GF-D8 (cell line): ENCODE results near the gene SFSWAP.
"Not testable (repeated sequence)": the region's sequence is repeated elsewhere in the genome, so short reads cannot be mapped to it uniquely, and the experiment has no call there.

ENCODE experiments used
- DNase-seq: peaks from one replicate; lab custom pipeline; 2025; lab: John Stamatoyannopoulos, UW

The SFSWAP gene

GRCh38 chr12:131702573-131702877 is 8.4 kb upstream of the SFSWAP start:
- no peak for DNase-seq

GRCh38 chr12:131703161-131703560 is 7.7 kb upstream of the SFSWAP start:
- DNase-seq, result no peak

DNA sequence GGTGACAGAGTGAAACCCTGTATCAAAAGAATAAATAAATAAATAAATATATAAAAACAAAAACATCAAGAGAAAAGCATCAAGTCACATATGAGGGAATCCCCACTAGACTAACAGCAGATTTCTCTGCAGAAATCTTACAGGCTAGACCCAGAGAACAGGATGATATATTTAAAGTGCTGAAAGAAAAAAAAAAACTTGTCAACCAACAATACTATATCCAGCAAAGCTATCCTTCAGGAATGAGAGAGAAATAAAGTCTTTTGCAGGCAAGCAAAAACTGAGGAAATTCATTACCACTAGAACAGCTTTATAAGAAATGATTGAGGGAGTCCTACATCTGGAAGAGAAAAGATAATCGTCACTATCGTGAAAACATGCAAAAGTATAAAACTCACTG is 6.4 kb upstream of the SFSWAP start:
- DNase-seq, result no peak

DNA sequence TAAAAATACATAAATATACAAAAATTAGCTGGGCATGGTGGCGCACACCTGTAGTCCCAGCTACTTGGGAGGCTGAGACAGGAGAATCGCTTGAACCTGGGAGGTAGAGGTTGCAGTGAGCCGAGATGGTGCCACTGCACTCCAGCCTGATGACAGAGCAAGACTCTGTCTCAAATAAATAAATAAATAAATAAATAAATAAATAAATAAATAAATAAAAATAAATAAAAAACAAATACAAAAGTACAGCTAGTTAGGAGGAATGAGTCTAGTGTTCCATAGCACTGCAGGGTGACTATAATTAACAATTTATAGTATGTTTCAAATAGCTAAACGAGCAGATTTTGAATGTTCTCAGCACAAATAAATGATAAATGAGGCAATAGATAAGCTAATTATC is 4.2 kb upstream of the SFSWAP start:
- DNase-seq, result not testable (repeated sequence)

DNA sequence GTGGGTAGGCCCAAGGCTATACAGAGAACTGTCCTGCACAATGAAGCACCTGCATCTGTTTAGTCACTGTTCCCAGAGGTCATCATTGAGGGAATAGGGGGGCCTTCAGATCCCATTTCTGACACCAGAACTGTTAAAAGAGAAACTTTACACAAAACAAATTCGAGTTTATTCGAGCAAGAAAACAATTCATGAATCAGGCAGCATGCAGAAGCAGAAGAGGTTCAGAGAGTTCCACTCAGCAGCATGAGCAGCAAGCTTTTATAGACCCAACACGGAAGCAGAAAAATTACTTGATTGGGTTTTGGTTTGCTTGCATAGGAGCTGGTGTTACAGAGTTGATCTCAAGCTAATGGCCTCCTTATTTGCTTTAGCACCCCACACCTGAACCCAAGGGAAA is 1.7 kb upstream of the SFSWAP start:
- no peak for DNase-seq

DNA sequence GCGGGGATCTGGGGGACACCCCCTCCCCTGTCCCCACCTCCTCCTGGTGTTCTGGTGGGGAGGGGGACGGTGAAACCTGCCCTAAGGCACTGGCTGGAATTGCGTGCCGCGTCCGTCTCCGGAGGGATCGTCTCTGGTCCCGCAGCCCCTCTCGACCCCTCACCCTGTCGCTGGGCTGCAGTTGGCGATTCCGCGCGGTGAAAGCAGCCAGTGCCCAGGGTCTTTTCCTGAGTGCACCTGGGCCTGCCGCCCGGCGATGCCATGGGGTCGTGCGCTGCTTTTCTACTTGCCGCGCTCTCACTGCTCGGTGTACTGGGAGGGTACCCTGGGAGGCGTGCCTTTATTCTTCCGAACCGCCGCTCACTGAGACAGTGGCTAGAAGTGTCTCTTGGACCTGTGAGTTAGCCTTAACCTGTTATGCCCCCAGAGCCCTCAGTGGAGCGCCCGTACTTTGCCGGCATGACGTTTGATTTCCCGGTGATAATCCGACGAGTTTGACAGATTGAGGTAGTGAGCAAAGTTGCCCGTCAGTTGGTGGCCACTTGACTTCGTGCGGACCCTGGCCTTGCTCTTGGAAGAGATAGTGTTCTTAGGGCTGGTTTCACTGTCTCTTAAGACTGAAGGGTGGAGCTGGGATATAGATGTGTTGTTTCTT is 788 bp downstream of the SFSWAP start:
- no peak for DNase-seq

DNA sequence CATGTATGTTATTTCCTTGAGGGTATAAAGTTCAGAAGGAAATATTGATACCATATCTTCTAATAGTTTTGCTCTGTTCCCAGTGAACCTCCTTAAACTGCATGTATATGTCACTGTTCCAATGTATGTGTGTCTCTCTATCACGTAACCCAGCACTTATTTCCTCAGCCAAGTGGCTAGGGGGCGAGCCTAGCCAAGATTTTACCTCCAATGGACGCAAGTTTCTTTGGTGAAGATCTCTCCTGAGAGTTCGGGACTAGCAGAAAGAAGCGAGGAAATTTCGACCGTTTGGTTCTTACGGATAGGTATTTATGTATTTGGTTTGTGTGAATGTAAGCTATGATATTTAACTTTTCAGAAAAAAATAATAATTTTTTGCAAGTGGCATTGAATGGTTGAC is 2.5 kb downstream of the SFSWAP start:
- DNase-seq, result no peak

DNA sequence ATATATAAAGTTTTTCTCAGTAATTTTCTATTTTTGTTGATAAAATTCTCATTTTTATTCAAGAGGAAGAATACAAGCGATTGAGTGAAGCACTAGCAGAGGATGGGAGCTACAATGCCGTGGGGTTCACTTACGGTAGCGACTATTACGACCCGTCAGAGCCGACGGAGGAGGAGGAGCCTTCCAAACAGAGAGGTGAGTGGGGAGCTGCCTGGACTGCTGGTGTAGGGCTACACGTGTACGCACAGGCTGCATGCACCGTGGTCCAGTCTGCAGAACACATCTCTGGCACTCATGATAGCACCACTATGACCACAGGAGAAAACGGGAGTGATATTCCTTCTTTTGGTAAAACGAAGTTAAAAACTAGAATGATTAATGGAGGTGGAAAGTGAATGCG is 3.9 kb downstream of the SFSWAP start:
- DNase-seq, result no peak

DNA sequence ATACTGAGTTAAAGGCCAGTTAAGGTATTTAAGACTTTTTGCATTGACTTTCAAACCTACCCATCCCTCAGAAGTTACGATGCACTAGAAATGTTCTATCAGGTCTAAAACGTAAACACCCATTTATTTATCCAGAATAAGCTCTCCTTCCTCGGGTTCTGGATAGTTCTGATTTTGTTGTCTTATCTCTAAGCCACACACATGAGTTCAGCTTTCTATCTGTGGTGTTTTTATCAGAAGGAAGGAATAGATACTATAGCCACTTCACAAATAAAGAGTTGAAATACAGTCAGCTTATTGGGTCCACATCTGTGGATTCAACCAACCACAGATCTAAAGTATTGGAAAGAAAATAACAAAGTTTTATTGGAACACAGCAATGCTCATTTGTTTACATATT is 5.4 kb downstream of the SFSWAP start:
- DNase-seq, result no peak

- DNase-seq, result no peak
Measured at GRCh38 chr12:131720241-131720640, 9.4 kb downstream of the SFSWAP start.

- no peak for DNase-seq
Measured at GRCh38 chr12:131720921-131721320, 10.0 kb downstream of the SFSWAP start.

GRCh38 chr12:131721548-131721947 is 10.7 kb downstream of the SFSWAP start:
- no peak for DNase-seq

DNA sequence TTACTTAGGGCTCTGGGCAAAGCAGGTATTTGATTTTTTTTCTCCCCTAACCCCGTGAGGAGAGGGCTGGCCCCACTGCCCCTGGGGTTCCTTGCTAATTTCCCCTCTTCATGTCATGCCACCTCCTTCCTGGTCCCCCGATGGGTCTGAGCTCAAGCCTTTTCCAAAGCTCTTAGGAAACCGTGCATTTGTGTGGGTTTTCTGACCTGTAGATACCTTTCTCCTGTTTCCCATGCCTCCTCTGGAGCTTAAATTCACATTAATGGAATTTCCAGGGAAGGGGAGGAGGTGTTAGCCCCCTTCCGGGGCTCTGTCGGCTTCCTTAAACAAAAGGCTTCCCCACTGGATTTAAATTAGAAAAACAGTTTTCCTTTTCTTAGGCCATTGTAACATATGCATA is 12.6 kb downstream of the SFSWAP start:
- no peak for DNase-seq

- no peak for DNase-seq
Measured at GRCh38 chr12:131724534-131724933, 13.6 kb downstream of the SFSWAP start.

DNA sequence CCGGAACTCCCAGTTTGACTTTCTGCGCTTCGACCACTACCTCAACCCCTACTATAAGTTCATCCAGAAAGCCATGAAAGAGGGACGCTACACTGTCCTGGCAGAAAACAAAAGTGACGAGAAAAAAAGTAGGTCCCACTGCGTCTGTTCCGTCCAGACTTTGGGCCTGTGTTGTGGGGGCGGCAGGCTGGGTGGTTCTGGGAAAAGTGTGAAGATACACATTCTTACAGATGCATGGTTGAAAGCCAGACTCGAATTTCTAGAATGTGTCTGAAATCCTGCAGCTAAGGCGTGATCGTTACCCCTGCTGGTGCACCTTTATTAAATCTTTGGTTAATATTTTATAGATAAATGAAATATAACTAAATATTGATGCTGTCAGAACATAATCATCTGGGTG is 14.6 kb downstream of the SFSWAP start:
- no peak for DNase-seq

GRCh38 chr12:131728720-131729119 is 17.8 kb downstream of the SFSWAP start:
- no peak for DNase-seq

GRCh38 chr12:131729254-131729955 is 18.5 kb downstream of the SFSWAP start:
- no peak for DNase-seq

DNA sequence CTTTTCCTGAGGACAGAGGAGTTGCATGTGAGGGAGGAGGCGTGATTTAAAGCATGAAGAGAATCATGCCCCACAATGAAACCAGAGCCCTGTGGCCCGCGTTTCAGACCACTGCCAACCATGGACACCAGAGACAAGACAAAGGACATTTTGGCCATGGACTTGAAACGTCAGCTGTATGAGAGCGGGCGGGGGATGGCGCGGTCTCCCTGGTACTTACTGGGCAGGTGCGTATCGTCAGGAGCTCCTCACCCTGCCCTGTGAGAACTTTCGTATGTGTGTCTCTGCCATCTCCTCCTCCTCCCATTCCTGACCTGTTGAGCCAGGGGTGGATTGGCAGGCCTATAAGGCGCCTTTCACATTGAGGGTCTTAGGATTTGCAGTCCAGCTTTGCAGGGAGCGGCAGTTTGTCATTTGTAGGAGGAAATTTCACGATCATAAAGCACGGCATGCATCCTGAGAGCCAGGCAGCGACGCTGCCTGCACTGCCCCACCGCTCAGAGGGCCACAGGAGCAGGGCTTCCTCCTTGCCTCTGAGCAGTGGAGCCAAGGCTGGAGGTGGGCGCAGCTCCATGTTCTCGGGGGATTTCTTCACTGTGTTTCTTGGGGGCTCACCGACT is 22.2 kb downstream of the SFSWAP start:
- no peak for DNase-seq

DNA sequence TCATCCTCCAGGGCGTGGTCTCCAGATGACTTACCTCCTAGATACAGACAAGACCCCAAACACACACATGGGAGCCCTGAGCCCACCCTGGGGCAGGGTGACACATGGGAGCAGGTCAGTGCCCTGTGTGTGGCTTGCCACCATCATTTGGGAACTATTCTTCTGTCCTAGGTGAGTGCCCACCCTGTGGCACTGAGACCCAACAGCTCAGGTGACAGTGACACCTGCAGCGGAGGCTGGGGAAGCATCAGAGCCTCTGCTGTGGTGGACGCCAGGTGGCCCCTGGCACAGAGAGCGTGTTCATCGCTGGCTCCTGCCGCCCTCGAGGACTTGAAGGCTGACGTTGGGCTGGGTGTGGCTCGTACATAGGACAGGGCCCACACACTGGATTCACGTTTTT is 23.0 kb downstream of the SFSWAP start:
- no peak for DNase-seq

DNA sequence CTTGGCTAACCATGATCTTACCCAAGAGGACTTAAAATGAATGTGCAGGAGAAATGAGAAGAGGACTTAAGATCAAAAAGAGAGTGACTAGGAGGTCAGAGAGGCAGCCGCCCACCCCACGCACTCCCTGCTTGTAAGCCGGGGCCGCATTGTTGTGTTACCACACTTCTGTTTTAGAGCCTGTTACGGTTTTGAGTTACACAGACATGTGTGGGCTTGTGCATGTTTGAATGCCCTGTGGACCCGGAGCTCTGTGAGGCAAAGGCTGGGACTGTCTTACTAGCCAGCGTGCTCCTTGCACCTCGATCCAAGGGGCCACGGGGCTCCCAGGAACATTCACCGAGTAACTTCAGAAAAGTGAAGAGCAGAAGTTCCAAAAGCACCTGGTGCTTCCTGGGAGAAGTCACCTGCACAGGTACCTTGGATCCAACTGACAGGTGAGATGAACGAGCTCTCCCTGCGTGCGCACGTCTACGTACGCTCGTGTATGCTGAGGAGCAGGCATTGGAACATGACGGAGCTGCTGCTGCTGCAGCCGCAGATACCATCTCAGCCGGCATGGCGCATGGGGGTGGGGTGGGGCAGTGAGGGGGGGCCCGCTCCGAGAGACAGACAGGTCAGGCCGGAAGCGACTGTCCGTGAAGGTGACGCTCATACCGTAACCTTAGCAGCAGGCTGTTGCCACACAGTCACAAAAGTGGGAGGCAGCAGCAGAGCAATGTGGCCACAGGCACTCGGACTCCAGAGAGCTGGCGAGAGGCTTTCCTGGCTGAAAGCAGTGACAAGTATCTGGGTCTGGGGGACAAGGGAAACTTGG is 23.7 kb downstream of the SFSWAP start:
- DNase-seq, result no peak

- DNase-seq, result no peak
Measured at GRCh38 chr12:131735153-131735456, 24.2 kb downstream of the SFSWAP start.

DNA sequence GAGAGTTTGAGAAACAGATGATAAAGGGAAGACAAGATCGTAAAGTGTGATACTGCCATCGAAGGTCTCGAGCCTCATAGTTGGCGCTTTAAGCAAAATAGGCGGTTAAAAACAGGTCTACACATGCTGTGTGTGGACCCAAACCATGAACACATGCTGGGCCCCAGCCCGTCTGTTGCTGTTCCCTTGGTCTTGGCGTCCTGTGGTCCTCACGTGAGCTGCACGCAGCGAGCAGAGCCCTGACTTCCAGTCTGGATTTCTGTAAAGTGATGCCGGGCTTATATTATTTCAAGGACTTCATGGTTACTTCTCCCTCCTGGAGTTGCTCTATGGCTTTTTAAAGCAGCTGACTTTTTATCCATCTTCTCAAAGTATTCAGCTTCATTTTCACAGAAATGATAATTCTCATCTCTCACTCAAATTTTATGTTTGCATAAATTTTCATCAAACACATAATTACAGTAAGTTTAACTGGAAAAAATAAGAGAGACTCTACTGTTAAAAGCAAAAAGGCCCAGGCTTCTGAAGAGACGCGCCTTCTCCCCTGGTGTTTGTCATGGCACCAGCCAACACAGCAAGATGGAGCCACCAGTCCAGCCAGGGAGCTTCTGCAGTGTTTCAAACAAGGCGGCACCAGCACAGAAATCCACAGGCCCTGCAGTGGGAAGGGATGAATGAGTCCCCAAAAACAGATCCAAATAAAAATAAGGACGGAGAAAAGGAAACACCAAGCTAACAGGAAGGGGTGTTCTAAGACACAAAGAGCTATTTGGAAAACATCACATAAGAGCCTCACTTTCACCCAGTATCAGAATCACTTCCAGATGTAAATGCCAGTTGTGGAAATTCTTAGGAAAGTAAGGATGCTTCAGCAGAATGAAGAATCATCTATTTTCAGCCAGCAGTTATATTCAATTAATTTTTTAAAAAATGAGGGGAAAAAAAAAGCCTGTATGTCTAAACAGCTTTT is 24.9 kb downstream of the SFSWAP start:
- no peak for DNase-seq
